ENCODE results near the gene KIAA1328. TPM values are rescaled to one million over a fixed set of nuclear protein-coding genes. Genes with fewer than 3 reads are reported as not detected.

KIAA1328 gene
- total RNA-seq, 3 donors from 2014 or later: 6.0 to 9.8 (median 7.4) TPM

DNA sequence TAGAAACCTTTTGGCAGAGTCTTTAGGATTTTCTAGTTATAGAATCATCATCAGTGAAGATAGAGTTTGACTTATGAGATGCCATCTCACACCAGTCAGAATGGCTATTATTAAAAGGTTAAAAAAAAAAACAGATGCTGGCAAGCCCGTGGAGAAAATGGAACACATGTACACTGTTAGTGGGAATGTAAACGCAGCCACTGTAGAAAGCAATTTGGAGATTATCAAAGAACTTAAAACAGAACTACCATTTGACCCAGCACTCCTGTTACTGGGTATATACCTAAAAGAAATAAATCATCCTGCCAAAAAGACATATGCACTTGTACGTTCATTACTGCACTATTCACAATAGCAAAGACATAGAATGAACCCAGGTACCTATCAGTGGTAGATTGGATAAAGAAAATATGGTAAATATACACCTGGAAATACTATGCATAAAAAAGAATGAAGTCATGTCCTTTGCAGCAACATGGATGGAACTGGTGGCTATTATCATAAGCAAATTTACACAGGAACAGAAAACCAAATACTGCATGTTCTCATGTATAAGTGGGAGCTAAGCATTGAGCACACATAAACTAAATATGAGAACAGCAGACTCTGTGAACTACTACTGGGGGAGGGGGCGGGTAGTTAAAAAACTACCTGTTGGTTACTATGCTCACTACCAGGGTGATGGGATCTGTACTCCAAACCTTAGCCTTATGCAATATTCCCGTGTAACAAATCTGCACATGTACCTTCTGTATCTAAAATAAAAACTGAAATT is 279.0 kb downstream of the KIAA1328 start:
- peaks cover 8% of the 10 kb centered on the region for H3K9me3 ChIP-seq
- no peaks in the 10 kb centered on the region for H3K36me3 ChIP-seq (ENCODE audit: low read depth)
- TF ChIP-seq, protein P1, sequence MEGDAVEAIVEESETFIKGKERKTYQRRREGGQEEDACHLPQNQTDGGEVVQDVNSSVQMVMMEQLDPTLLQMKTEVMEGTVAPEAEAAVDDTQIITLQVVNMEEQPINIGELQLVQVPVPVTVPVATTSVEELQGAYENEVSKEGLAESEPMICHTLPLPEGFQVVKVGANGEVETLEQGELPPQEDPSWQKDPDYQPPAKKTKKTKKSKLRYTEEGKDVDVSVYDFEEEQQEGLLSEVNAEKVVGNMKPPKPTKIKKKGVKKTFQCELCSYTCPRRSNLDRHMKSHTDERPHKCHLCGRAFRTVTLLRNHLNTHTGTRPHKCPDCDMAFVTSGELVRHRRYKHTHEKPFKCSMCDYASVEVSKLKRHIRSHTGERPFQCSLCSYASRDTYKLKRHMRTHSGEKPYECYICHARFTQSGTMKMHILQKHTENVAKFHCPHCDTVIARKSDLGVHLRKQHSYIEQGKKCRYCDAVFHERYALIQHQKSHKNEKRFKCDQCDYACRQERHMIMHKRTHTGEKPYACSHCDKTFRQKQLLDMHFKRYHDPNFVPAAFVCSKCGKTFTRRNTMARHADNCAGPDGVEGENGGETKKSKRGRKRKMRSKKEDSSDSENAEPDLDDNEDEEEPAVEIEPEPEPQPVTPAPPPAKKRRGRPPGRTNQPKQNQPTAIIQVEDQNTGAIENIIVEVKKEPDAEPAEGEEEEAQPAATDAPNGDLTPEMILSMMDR (IDR thresholded peaks at IDR 0.05): no peak
- DNase-seq (no peak), ATAC-seq (no peak)
- H3K4me1 ChIP-seq (ENCODE audit: low read depth): no peaks in the 10 kb centered on the region
- intact Hi-C loops (cut with DNase I, micrococcal nuclease): no loop called here
- no peak overlapping the region for H3K4me3 ChIP-seq

DNA sequence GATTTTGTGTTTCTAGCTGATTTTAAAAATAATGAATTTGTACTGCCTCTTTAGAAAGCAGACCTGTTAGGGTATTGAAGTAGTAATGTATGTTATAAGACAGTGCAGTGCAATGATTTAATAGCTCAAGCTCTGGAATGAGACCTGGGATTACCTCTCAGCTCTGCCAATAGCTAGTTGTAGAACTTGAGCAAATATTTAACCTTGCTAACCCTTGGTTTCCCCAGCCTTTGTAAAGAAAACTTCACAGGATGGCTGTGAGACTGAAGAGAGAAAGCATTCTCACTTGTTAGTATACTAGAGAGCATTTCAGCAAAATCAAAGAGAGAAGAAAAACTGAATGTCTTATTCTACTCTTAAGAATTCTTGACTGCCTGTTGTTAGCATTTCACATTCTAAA is 293.9 kb downstream of the KIAA1328 start:
- TF ChIP-seq, protein P1 (IDR thresholded peaks at IDR 0.05): no peak
- DNase-seq (no peak), ATAC-seq (no peak)
- Histone ChIP-seq H3K9me3 (no peaks in the 10 kb centered on the region), H3K4me1 (ENCODE audit: low read depth) (no peaks in the 10 kb centered on the region), H3K36me3 (ENCODE audit: low read depth) (no peaks in the 10 kb centered on the region), H3K4me3 (no peak overlapping the region)
- intact Hi-C loops (cut with DNase I, micrococcal nuclease): no loop called here

DNA sequence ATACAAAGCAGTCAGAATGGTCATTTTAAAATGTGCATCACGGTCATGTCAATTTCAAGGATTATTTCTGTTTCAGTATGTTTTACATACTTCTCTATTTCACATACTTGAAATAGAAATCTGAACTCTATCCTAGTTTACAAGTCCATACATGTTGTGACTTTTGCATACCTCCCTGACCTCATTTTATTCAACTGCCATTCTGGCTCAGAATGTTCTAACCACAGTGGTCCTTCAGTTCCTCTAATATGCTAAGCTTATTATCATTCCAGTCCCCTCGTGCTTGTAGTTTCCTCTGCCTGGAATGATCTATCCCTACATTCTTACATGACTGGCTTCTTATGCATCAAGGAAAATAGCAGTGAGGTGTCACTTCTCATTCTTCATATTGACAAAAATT is 295.6 kb downstream of the KIAA1328 start:
- intact Hi-C loops (cut with DNase I, micrococcal nuclease): no loop called here
- Histone ChIP-seq H3K9me3 (no peaks in the 10 kb centered on the region), H3K4me3 (no peak overlapping the region), H3K4me1 (ENCODE audit: low read depth) (no peaks in the 10 kb centered on the region), H3K36me3 (ENCODE audit: low read depth) (no peaks in the 10 kb centered on the region)
- TF ChIP-seq, protein P1 (IDR thresholded peaks at IDR 0.05): no peak
- no peak for DNase-seq
- no peak for ATAC-seq

DNA sequence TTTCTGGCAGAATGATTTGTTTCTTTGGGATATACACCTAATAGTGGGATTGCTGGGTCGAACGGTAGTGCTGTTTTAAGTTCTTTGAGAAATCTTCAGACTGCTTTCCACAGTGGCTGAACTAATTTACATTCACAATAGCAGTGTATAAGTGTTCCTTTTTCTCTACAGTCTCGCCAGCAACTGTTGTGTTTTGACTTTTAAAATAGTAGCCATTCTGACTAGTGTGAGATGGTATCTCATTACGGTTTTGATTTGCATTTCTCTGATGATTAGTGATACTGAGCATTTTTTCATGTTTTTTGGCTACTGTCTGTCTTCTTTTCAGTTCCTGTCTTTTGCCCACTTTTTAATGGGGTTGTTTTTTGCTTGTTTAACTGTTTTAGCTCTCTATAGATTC is 306.2 kb downstream of the KIAA1328 start:
- no peaks in the 10 kb centered on the region for H3K36me3 ChIP-seq (ENCODE audit: low read depth)
- intact Hi-C loops (cut with DNase I, micrococcal nuclease): no loop called here
- TF ChIP-seq, protein P1 (IDR thresholded peaks at IDR 0.05): no peak
- no peaks in the 10 kb centered on the region for H3K4me1 ChIP-seq (ENCODE audit: low read depth)
- DNase-seq (no peak), ATAC-seq (no peak)
- no peak overlapping the region for H3K4me3 ChIP-seq
- no peaks in the 10 kb centered on the region for H3K9me3 ChIP-seq

DNA sequence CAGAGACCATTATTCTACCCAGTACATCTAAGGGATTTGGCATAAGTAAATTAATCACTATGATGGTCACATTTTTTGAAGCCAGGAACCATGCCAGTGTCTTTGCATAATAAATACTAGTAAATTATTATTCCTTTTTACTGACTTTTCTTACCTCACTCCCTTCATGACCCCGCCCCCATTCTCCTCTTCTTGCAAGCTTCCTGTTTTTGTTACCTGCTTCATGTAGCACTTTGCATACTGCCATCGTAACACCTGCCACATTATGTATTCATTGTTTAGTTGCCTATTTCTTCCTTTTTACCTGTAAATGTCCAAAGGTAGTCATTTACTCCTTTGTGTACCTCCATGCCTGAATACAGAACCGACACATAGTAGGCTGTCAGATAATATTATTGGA is 309.5 kb downstream of the KIAA1328 start:
- TF ChIP-seq, protein P1 (IDR thresholded peaks at IDR 0.05): no peak
- DNase-seq (no peak), ATAC-seq (no peak)
- no peaks in the 10 kb centered on the region for H3K4me1 ChIP-seq (ENCODE audit: low read depth)
- H3K4me3 ChIP-seq: no peak overlapping the region
- intact Hi-C loops (cut with DNase I, micrococcal nuclease): no loop called here
- no peaks in the 10 kb centered on the region for H3K9me3 ChIP-seq
- no peaks in the 10 kb centered on the region for H3K36me3 ChIP-seq (ENCODE audit: low read depth)

All from mucosa of descending colon (tissue), 3 donors.